Mesothelial cell of epicardium (in vitro differentiated cells): ENCODE measurements around the gene CPLX1. TPM values are rescaled to one million over a fixed set of nuclear protein-coding genes. Genes with fewer than 3 reads are reported as not detected.

Experiments
- DNase-seq, 2 experiments: peaks; one replicate each; pipeline ENCODE4 v3.0.0; 2021; ENCODE audit warnings: low spot score in 2 of 2; ENCODE audit not compliant: unreplicated experiment in 2 of 2
- H3K27ac Mint-ChIP-seq: 2 replicates; pipeline ENCODE4 v1.8.0; 2021; ENCODE audit warnings: mixed read lengths
- H3K27me3 Mint-ChIP-seq: 2 replicates; pipeline ENCODE4 v1.8.0; 2021; ENCODE audit warnings: low read depth, mixed read lengths
- H3K36me3 Mint-ChIP-seq: 2 replicates; pipeline ENCODE4 v1.8.0; 2021; ENCODE audit warnings: mixed read lengths
- H3K4me1 Mint-ChIP-seq: 2 replicates; pipeline ENCODE4 v1.8.0; 2021; ENCODE audit warnings: mixed read lengths
- H3K4me3 Mint-ChIP-seq: 2 replicates; pipeline ENCODE4 v1.8.0; 2021; ENCODE audit warnings: mild to moderate bottlenecking, moderate library complexity, mixed read lengths
- H3K9me3 Mint-ChIP-seq: 2 replicates; pipeline ENCODE4 v1.8.0; 2021; ENCODE audit warnings: mixed read lengths
- CTCF ChIP-seq: fragments of 200-600 bp; sonication (generic); IDR thresholded peaks from one replicate; pipeline ENCODE4 v1.5.0; 2021; ENCODE audit warnings: antibody characterized with exemption; ENCODE audit not compliant: unreplicated experiment
- total RNA-seq: library from RNA; stranded (reverse); gene quantifications from 3 replicates; pipeline ENCODE4 v1.2.1, GENCODE V29; 2021

The CPLX1 gene
- total RNA-seq, 1 donor from 2014 or later: 4.6 TPM

- Mint-ChIP-seq H3K27me3 (peaks cover 53% of the 10 kb centered on the region), H3K4me1 (peaks cover 14% of the 10 kb centered on the region), H3K9me3 (no peaks in the 10 kb centered on the region), H3K27ac (peak overlapping the region; percentile 14), H3K4me3 (no peak overlapping the region), H3K36me3 (no peaks in the 10 kb centered on the region)
- TF ChIP-seq CTCF: no peak
- no peak for DNase-seq
Measured at GRCh38 chr4:790466-790820, 35.5 kb downstream of the CPLX1 start.

GRCh38 chr4:789571-790465, 36.1 kb downstream of the CPLX1 start:
- Mint-ChIP-seq H3K9me3 (no peaks in the 10 kb centered on the region), H3K27me3 (peaks cover 56% of the 10 kb centered on the region), H3K4me3 (no peak overlapping the region), H3K36me3 (no peaks in the 10 kb centered on the region), H3K4me1 (peaks cover 20% of the 10 kb centered on the region), H3K27ac (no peak overlapping the region)
- no peak for DNase-seq
- no peak for TF ChIP-seq CTCF

GRCh38 chr4:788636-789297, 37.2 kb downstream of the CPLX1 start:
- no peak for DNase-seq
- H3K9me3 Mint-ChIP-seq: no peaks in the 10 kb centered on the region
- no peak overlapping the region for H3K4me3 Mint-ChIP-seq
- TF ChIP-seq CTCF: no peak
- no peak overlapping the region for H3K27ac Mint-ChIP-seq
- H3K27me3 Mint-ChIP-seq: peaks cover 53% of the 10 kb centered on the region
- H3K36me3 Mint-ChIP-seq: no peaks in the 10 kb centered on the region
- H3K4me1 Mint-ChIP-seq: peaks cover 21% of the 10 kb centered on the region

GRCh38 chr4:788006-788635, 37.8 kb downstream of the CPLX1 start:
- Mint-ChIP-seq H3K4me1 (peaks cover 21% of the 10 kb centered on the region), H3K27me3 (peaks cover 47% of the 10 kb centered on the region), H3K36me3 (no peaks in the 10 kb centered on the region), H3K27ac (no peak overlapping the region), H3K4me3 (no peak overlapping the region), H3K9me3 (no peaks in the 10 kb centered on the region)
- TF ChIP-seq CTCF: no peak
- DNase-seq: no peak

- H3K4me1 Mint-ChIP-seq: peaks cover 23% of the 10 kb centered on the region
Measured at GRCh38 chr4:787561-787981, 38.4 kb downstream of the CPLX1 start.

More at GRCh38 chr4:787561-787981, 38.4 kb downstream of the CPLX1 start:
- H3K36me3 Mint-ChIP-seq: no peaks in the 10 kb centered on the region
- no peak for DNase-seq
- H3K27me3 Mint-ChIP-seq: peaks cover 42% of the 10 kb centered on the region
- TF ChIP-seq CTCF: no peak
- no peaks in the 10 kb centered on the region for H3K9me3 Mint-ChIP-seq
- H3K27ac Mint-ChIP-seq: no peak overlapping the region
- H3K4me3 Mint-ChIP-seq: peak overlapping the region; percentile 52
